Parathyroid adenoma (tissue), 2 donors: ENCODE measurements around the gene SLC29A1.
A peak's percentile ranks its signal among the peaks of the same experiment; 100 is the strongest.

Experiments used
- H2AFZ ChIP-seq: fragments of 300-600 bp; sonication (generic); one replicate; pipeline ENCODE4 v1.7.0; 2017; ENCODE audit warnings: antibody characterized with exemption, mild to moderate bottlenecking
- H3K27ac ChIP-seq: fragments of 300-600 bp; sonication (generic); one replicate; pipeline ENCODE4 v1.7.0; 2017
- H3K27me3 ChIP-seq: fragments of 300-600 bp; sonication (generic); one replicate; pipeline ENCODE4 v1.7.0; 2017; ENCODE audit warnings: low read length; ENCODE audit not compliant: control insufficient read depth, insufficient read depth
- H3K36me3 ChIP-seq: fragments of 300-600 bp; sonication (generic); one replicate; pipeline ENCODE4 v1.7.0; 2017; ENCODE audit warnings: low read length; ENCODE audit not compliant: control insufficient read depth, insufficient read depth
- H3K4me1 ChIP-seq: fragments of 300-600 bp; sonication (generic); one replicate; pipeline ENCODE4 v1.7.0; 2017; ENCODE audit warnings: control low read depth
- H3K4me2 ChIP-seq: fragments of 300-600 bp; sonication (generic); one replicate; pipeline ENCODE4 v1.7.0; 2017; ENCODE audit warnings: low read length
- H3K4me3 ChIP-seq: fragments of 300-600 bp; sonication (generic); one replicate; pipeline ENCODE4 v1.7.0; 2017; ENCODE audit warnings: low read depth, low read length
- H3K79me2 ChIP-seq: fragments of 300-600 bp; sonication (generic); one replicate; pipeline ENCODE4 v1.7.0; 2017; ENCODE audit warnings: control low read depth
- H3K9ac ChIP-seq: fragments of 300-600 bp; sonication (generic); one replicate; pipeline ENCODE4 v1.7.0; 2017; ENCODE audit warnings: mild to moderate bottlenecking
- H3K9me3 ChIP-seq: fragments of 300-600 bp; sonication (generic); one replicate; pipeline ENCODE4 v1.7.0; 2017; ENCODE audit warnings: low read length; ENCODE audit not compliant: control insufficient read depth
- CTCF ChIP-seq: fragments of 300-600 bp; sonication (generic); IDR thresholded peaks from one replicate; pipeline ENCODE4 v1.7.0; 2017; ENCODE audit warnings: antibody characterized with exemption, mild to moderate bottlenecking
- donor health status: primary hyperparathyroidism.

The SLC29A1 gene

GRCh38 chr6:44188819-44189218 is 34.6 kb upstream of the SLC29A1 start:
- Histone ChIP-seq H3K4me3 (no peak overlapping the region), H2AFZ (no peak overlapping the region), H3K9me3 (no peaks in the 10 kb centered on the region), H3K79me2 (no peaks in the 10 kb centered on the region), H3K27ac (no peak overlapping the region), H3K4me2 (no peak overlapping the region), H3K27me3 (no peaks in the 10 kb centered on the region), H3K9ac (no peak overlapping the region), H3K4me1 (no peaks in the 10 kb centered on the region), H3K36me3 (no peaks in the 10 kb centered on the region)
- TF ChIP-seq CTCF = no peak

GRCh38 chr6:44189257-44189656 is 34.1 kb upstream of the SLC29A1 start:
- Histone ChIP-seq H3K27me3 (no peaks in the 10 kb centered on the region), H3K27ac (no peak overlapping the region), H3K4me1 (no peaks in the 10 kb centered on the region), H3K9ac (no peak overlapping the region), H3K36me3 (no peaks in the 10 kb centered on the region), H3K4me3 (no peak overlapping the region), H2AFZ (no peak overlapping the region), H3K4me2 (no peak overlapping the region), H3K79me2 (no peaks in the 10 kb centered on the region), H3K9me3 (no peaks in the 10 kb centered on the region)
- no peak for TF ChIP-seq CTCF

- Histone ChIP-seq H3K9me3 (no peaks in the 10 kb centered on the region), H3K4me2 (no peak overlapping the region)
Measured at GRCh38 chr6:44190715-44191114, 32.7 kb upstream of the SLC29A1 start.

GRCh38 chr6:44192428-44193041 is 30.9 kb upstream of the SLC29A1 start:
- Histone ChIP-seq H3K79me2 (no peaks in the 10 kb centered on the region), H3K27me3 (no peaks in the 10 kb centered on the region), H3K4me3 (no peak overlapping the region), H3K4me2 (no peak overlapping the region), H2AFZ (peak overlapping the region; percentile 58), H3K36me3 (no peaks in the 10 kb centered on the region), H3K9me3 (no peaks in the 10 kb centered on the region), H3K9ac (no peak overlapping the region), H3K27ac (peak overlapping the region; percentile 15), H3K4me1 (no peaks in the 10 kb centered on the region)
- no peak for TF ChIP-seq CTCF

More at GRCh38 chr6:44190715-44191114, 32.7 kb upstream of the SLC29A1 start:
- no peak for TF ChIP-seq CTCF
- no peaks in the 10 kb centered on the region for H3K27me3 ChIP-seq
- no peaks in the 10 kb centered on the region for H3K4me1 ChIP-seq
- no peaks in the 10 kb centered on the region for H3K79me2 ChIP-seq
- H3K27ac ChIP-seq = no peak overlapping the region
- no peak overlapping the region for H2AFZ ChIP-seq
- no peak overlapping the region for H3K9ac ChIP-seq
- H3K36me3 ChIP-seq = no peaks in the 10 kb centered on the region
- no peak overlapping the region for H3K4me3 ChIP-seq

- Histone ChIP-seq H3K4me1 (no peaks in the 10 kb centered on the region), H3K27me3 (no peaks in the 10 kb centered on the region)
Measured at GRCh38 chr6:44193307-44193910, 30.0 kb upstream of the SLC29A1 start.

More at GRCh38 chr6:44193307-44193910, 30.0 kb upstream of the SLC29A1 start:
- no peaks in the 10 kb centered on the region for H3K36me3 ChIP-seq
- no peak overlapping the region for H3K4me2 ChIP-seq
- H2AFZ ChIP-seq = no peak overlapping the region
- H3K9me3 ChIP-seq = no peaks in the 10 kb centered on the region
- H3K27ac ChIP-seq = no peak overlapping the region
- TF ChIP-seq CTCF = no peak
- no peak overlapping the region for H3K9ac ChIP-seq
- H3K79me2 ChIP-seq = no peaks in the 10 kb centered on the region
- H3K4me3 ChIP-seq = no peak overlapping the region
